K562 (cell line): ENCODE results near the gene FOXRED2. TPM values are rescaled to one million over a fixed set of nuclear protein-coding genes. Genes with fewer than 3 reads are reported as not detected.

ENCODE experiments used
- CBX8 ChIP-seq: fragments of 200-600 bp; sonication (generic); IDR thresholded peaks from 2 replicates; pipeline ENCODE4 v1.6.1; 2012; ENCODE audit warnings: borderline replicate concordance, mixed run types, low read depth, mild to moderate bottlenecking, moderate library complexity, mixed read lengths, low read length, control low read depth, inconsistent platforms; ENCODE audit not compliant: poor library complexity, severe bottlenecking; ENCODE audit errors: extremely low read depth
- DLX4 ChIP-seq: fragments of 250-450 bp; sonication (Bioruptor Pico); IDR thresholded peaks from 2 replicates; pipeline ENCODE4 v1.6.1; 2021; ENCODE audit warnings: mild to moderate bottlenecking
- FOXK2 ChIP-seq, 2 experiments: fragments of 450-650 bp; IDR thresholded peaks in 1 of 2; conservative IDR thresholded peaks in 1 of 2; 2 replicates each; pipeline ENCODE4 v1.6.1; 2016; ENCODE audit warnings: low read depth in 2 of 2, mild to moderate bottlenecking in 1 of 2
- GABPB1 ChIP-seq: sonication (generic); formaldehyde crosslinking; IDR thresholded peaks from 2 replicates; pipeline ENCODE4 v1.8.0; 2022; ENCODE audit warnings: mild to moderate bottlenecking, missing genetic modification reagents
- NFRKB ChIP-seq: fragments of 450-650 bp; IDR thresholded peaks from 2 replicates; pipeline ENCODE4 v1.6.1; 2016; ENCODE audit warnings: low read depth
- NFYB ChIP-seq: IDR thresholded peaks from 2 replicates; pipeline ENCODE4 v1.6.1; 2011; ENCODE audit warnings: mild to moderate bottlenecking, moderate library complexity; ENCODE audit not compliant: insufficient read length; ENCODE audit errors: extremely low read depth
- PRPF4 ChIP-seq: fragments of 200-400 bp; formaldehyde crosslinking; IDR thresholded peaks from one replicate; pipeline ENCODE4 v1.6.1; 2017; ENCODE audit warnings: low read length, low read depth, mild to moderate bottlenecking; ENCODE audit not compliant: insufficient read depth, poor library complexity, severe bottlenecking
- THAP12 ChIP-seq: fragments of 250-450 bp; sonication (Bioruptor Pico); IDR thresholded peaks from 2 replicates; pipeline ENCODE4 v1.9.0; 2021; ENCODE audit warnings: mild to moderate bottlenecking, inconsistent platforms
- TRIM24 ChIP-seq, 2 experiments: fragments of 450-650 bp; IDR thresholded peaks; 2 replicates each; pipeline ENCODE4 v1.6.1; 2016
- ZBTB40 ChIP-seq, 2 experiments: fragments of 450-650 bp in 1 of 2; sonication (generic) in 1 of 2; formaldehyde crosslinking in 1 of 2; IDR thresholded peaks; 2 replicates each; pipeline versions ENCODE4 v1.7.1 to v1.9.0; 2016 to 2022; ENCODE audit warnings: inconsistent platforms in 1 of 2, mild to moderate bottlenecking in 1 of 2, missing genetic modification reagents in 1 of 2
- polyA plus RNA-seq, 8 experiments: library from polyadenylated mRNA; depleted of rRNA in 4 of 8; stranded (reverse) in 5 of 8; unstranded in 3 of 8; fragments of >200 nt; fragmentation: Nextera tagmentation in 2 of 8; fragmentation: Illumina TruSeq in 1 of 8; extraction: Ambion mirVana in 2 of 8; extraction: Trizol in 1 of 8; gene quantifications; 2 replicates each; pipeline versions ENCODE4 v1.2.1 to v1.2.3, GENCODE V29; 2011 to 2014; ENCODE audit warnings: inconsistent platforms in 1 of 8, missing spikeins in 1 of 8
- total RNA-seq, 7 experiments: library from RNA; depleted of rRNA in 6 of 7; stranded (reverse); fragments of >200 nt in 6 of 7; fragmentation: Illumina TruSeq in 2 of 7; extraction: Trizol in 2 of 7; gene quantifications; 2 replicates each; pipeline versions ENCODE4 v1.2.1 to v1.2.3, GENCODE V29; 2011 to 2021; ENCODE audit warnings: low replicate concordance in 1 of 7
- TF ChIP-seq, protein P1 (sequence below): conservative IDR thresholded peaks from 2 replicates; pipeline ENCODE4 v1.6.1; 2011; ENCODE audit warnings: low read depth, mild to moderate bottlenecking, low read length; ENCODE audit not compliant: control insufficient read depth

FOXRED2 gene
- total and polyA plus RNA-seq, 9 of the 15 experiments (the other 6 are each of a cell fraction or from before 2014, with no cell fraction given): 2.8 to 48.4 (median 7.8) TPM

DNA sequence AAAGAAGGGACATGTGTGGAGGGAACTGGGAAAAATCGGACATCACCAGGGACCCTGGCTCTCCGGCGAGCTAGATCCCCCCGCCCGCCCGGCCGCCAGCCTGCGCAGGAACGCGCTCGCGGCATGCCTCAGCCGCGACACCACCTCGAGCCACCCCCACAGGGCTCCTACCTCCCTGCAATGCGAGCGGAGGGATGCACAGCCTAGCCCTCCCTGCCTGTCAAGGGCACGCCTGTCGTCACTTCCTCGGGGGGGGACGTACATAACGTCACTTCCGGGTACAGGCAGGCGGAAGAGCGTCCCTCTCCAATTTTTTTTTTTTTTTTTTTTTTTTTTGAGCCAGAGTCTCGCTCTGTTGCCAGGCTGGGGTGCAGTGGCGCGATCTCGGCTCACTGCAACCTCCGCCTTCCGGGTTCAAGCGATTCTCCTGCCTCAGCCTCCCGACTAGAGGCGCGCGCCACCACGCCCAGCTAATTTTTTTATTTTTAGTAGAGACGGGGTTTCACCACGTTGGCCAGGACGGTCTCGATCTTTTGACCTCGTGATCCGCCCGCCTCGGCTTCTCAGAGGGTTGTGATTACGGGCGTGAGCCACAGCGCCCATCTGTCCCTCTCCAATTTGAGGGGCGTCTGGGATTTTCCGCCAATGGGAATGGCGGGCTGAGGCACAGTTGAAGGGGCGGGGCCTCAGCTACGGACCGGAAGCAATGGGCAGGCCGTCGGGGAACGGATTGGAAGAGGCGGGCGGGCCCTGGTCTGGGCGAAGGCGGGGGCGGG, 25.3 kb downstream of the FOXRED2 start, which contains the start of gene TXN2 (continued):
- TF ChIP-seq ZBTB40 (IDR thresholded peaks at IDR 0.05) (peak; percentile 97), ZBTB40 (CRISPR knock-in tag; IDR thresholded peaks at IDR 0.05) (no peak), NFRKB (peak; percentile 46), CBX8 (no peak), GABPB1 (CRISPR knock-in tag) (peak; percentile 95), PRPF4 (peak; percentile 38), FOXK2 (conservative IDR thresholded peaks at IDR 0.05 in 1 of 2, IDR thresholded peaks at IDR 0.05 in 1 of 2; ENCODE audit: low read depth in 2 of 2) (peak; percentile 12 to 67; a peak in 2 of 4 replicates), NFYB (peak; percentile 35), THAP12 (CRISPR knock-in tag) (peak; percentile 58; the same call in 1 of the 2 replicates), DLX4 (CRISPR knock-in tag) (no peak), TRIM24 (IDR thresholded peaks at IDR 0.05) (peak in 1 of 2 experiments; percentile 94; a peak in 2 of 4 replicates)
- TF ChIP-seq, protein P1, sequence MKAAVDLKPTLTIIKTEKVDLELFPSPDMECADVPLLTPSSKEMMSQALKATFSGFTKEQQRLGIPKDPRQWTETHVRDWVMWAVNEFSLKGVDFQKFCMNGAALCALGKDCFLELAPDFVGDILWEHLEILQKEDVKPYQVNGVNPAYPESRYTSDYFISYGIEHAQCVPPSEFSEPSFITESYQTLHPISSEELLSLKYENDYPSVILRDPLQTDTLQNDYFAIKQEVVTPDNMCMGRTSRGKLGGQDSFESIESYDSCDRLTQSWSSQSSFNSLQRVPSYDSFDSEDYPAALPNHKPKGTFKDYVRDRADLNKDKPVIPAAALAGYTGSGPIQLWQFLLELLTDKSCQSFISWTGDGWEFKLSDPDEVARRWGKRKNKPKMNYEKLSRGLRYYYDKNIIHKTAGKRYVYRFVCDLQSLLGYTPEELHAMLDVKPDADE: peak; percentile 70; the same call in 1 of the 2 replicates
